ES-I3 (cell line): ENCODE measurements around the gene SEMA3A.

Experiments
- H3K36me3 ChIP-seq: 2 replicates; pipeline ENCODE4 v1.6.1; 2013; ENCODE audit warnings: mild to moderate bottlenecking, low read length, control low read depth, moderate library complexity; ENCODE audit not compliant: insufficient read depth
- H3K4me1 ChIP-seq: 2 replicates; pipeline ENCODE4 v1.6.1; 2013; ENCODE audit warnings: mild to moderate bottlenecking, control low read depth, low read length; ENCODE audit not compliant: insufficient read depth
- H3K9ac ChIP-seq: 2 replicates; pipeline ENCODE4 v1.6.1; 2013; ENCODE audit warnings: low read depth, mild to moderate bottlenecking, low read length, moderate library complexity
- H3K9me3 ChIP-seq: 2 replicates; pipeline ENCODE4 v1.6.1; 2013; ENCODE audit warnings: mild to moderate bottlenecking, low read length, moderate library complexity; ENCODE audit not compliant: control insufficient read depth, insufficient read depth

The SEMA3A gene

GRCh38 chr7:84041649-84042048 is 152.9 kb downstream of the SEMA3A start:
- no peaks in the 10 kb centered on the region for H3K9me3 ChIP-seq
- peaks cover 8% of the 10 kb centered on the region; the same call in 1 of the 2 replicates for H3K4me1 ChIP-seq
- H3K9ac ChIP-seq: no peak overlapping the region
- H3K36me3 ChIP-seq: peaks cover 3% of the 10 kb centered on the region; the same call in 1 of the 2 replicates

DNA sequence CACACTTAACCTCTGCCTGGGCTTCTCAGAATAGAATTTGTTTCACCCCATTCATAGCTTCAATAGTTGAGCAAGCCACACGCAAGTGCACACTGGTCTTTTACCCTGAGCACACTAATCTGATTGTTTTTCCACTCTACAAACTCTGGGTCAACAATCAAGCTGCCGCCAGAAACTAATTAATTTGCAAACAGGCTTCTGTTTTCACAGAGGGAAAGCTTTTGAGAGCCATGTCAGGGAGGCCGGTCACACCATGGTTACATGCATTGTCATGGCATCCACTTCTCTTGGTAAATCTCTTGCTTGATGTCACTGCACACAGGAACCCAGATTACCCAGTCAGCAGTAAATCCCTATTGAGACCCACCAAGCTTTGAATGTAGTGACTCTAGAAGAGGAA is 154.2 kb downstream of the SEMA3A start:
- H3K36me3 ChIP-seq: peaks cover 3% of the 10 kb centered on the region; the same call in 1 of the 2 replicates
- no peak overlapping the region for H3K9ac ChIP-seq
- H3K9me3 ChIP-seq: no peaks in the 10 kb centered on the region
- H3K4me1 ChIP-seq: peaks cover 8% of the 10 kb centered on the region; the same call in 1 of the 2 replicates

DNA sequence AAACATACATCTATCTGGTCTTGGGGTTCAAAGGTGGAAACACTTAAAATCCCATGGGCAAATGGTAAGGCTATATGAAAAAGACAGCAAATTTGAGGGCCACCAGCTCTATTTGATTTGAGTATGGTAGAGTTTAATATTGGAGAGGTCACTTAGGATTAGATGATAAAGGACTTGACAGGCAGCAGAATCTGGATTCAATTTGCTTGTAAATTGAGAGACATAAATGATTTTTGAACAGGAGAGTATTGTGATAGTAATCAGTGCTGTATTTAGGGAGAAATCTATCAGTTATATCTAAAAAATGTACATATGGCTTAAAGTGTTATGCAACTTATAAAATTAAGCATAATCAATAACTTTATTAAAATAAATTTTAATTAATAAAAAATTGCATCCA is 155.2 kb downstream of the SEMA3A start:
- H3K4me1 ChIP-seq: peaks cover 8% of the 10 kb centered on the region; the same call in 1 of the 2 replicates
- H3K9me3 ChIP-seq: no peaks in the 10 kb centered on the region
- H3K36me3 ChIP-seq: no peaks in the 10 kb centered on the region
- H3K9ac ChIP-seq: no peak overlapping the region

DNA sequence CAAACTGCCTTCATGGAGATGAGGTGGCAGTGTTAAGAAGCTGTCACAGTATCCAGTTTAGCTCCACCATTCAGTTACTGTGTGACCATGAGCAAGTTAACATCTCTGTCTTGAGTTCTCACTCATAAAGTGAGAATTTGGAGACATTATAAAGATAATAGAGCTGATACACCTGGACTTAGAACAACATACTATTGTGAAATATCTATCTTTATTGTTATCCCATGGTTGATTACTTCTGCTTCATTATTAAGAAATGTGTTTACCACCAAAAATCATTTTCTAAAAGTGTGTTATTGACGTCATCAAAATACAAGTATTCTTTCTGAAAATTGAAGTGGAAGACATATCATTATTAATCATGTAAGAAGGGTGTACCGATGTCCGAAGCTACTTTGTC is 166.9 kb downstream of the SEMA3A start:
- Histone ChIP-seq H3K4me1 (peaks cover 6% of the 10 kb centered on the region; the same call in 1 of the 2 replicates), H3K9ac (no peak overlapping the region), H3K36me3 (no peaks in the 10 kb centered on the region), H3K9me3 (no peaks in the 10 kb centered on the region)

GRCh38 chr7:84025332-84025927 is 169.2 kb downstream of the SEMA3A start:
- H3K9me3 ChIP-seq: no peaks in the 10 kb centered on the region
- H3K36me3 ChIP-seq: no peaks in the 10 kb centered on the region
- H3K4me1 ChIP-seq: peaks cover 6% of the 10 kb centered on the region; the same call in 1 of the 2 replicates
- H3K9ac ChIP-seq: no peak overlapping the region

GRCh38 chr7:84022684-84023308 is 171.8 kb downstream of the SEMA3A start:
- no peaks in the 10 kb centered on the region for H3K9me3 ChIP-seq
- H3K9ac ChIP-seq: no peak overlapping the region
- H3K4me1 ChIP-seq: peaks cover 8% of the 10 kb centered on the region; the same call in 1 of the 2 replicates

DNA sequence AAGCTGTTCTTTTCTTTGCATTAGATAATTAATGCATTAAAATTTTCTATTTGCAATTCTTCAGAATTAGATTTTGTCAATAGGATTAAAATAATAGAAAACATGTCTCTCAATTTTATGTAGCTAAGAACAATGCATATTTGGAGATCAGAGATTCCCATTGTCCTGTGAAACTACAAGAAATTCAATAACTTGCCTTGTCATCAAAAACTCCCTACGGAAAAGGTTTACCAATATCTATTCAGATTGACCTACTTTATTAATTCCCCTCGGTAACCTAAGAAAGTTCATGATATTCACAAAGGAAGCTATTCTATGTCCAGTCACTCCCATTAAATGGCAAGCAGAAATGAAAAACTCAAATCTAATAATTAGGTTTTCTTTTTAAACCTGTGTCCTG is 172.6 kb downstream of the SEMA3A start:
- Histone ChIP-seq H3K9ac (no peak overlapping the region), H3K36me3 (no peaks in the 10 kb centered on the region), H3K4me1 (peaks cover 13% of the 10 kb centered on the region), H3K9me3 (no peaks in the 10 kb centered on the region)

More at GRCh38 chr7:84022684-84023308, 171.8 kb downstream of the SEMA3A start:
- no peaks in the 10 kb centered on the region for H3K36me3 ChIP-seq

GRCh38 chr7:84021292-84021908 is 173.2 kb downstream of the SEMA3A start:
- Histone ChIP-seq H3K9me3 (no peaks in the 10 kb centered on the region), H3K4me1 (peaks cover 13% of the 10 kb centered on the region), H3K36me3 (no peaks in the 10 kb centered on the region), H3K9ac (no peak overlapping the region)

DNA sequence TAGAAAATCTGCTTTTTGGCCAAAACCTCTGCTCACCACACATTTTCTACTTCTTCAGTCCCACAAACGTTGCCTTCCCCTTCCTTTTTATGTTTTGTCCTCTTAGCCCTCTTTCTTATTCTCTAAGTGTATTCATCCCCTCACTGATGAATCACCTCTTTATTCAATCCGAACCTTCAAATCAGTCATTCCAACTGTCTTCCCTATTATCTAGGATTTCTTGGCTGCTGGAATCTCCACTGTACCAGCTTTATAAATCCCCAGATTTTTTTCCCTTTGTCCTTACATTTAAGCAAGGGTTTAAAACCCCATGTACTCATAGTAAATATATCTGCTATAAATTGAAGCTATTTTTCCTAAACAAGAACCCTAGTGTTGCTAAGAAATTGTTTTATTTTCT is 176.9 kb downstream of the SEMA3A start:
- Histone ChIP-seq H3K4me1 (peaks cover 12% of the 10 kb centered on the region; the same call in 1 of the 2 replicates), H3K36me3 (no peaks in the 10 kb centered on the region), H3K9ac (no peak overlapping the region), H3K9me3 (no peaks in the 10 kb centered on the region)

- peaks cover 12% of the 10 kb centered on the region; the same call in 1 of the 2 replicates for H3K4me1 ChIP-seq
- H3K9ac ChIP-seq: no peak overlapping the region
- H3K9me3 ChIP-seq: no peaks in the 10 kb centered on the region
- no peaks in the 10 kb centered on the region for H3K36me3 ChIP-seq
Observed at GRCh38 chr7:84013616-84014240, 180.9 kb downstream of the SEMA3A start.

- no peak overlapping the region for H3K9ac ChIP-seq
- no peaks in the 10 kb centered on the region for H3K9me3 ChIP-seq
- no peaks in the 10 kb centered on the region for H3K36me3 ChIP-seq
- H3K4me1 ChIP-seq: peaks cover 5% of the 10 kb centered on the region; the same call in 1 of the 2 replicates
Observed at GRCh38 chr7:84009782-84010181, 184.8 kb downstream of the SEMA3A start.

GRCh38 chr7:84009051-84009450 is 185.5 kb downstream of the SEMA3A start:
- H3K9ac ChIP-seq: no peak overlapping the region
- no peaks in the 10 kb centered on the region for H3K9me3 ChIP-seq
- peaks cover 4% of the 10 kb centered on the region; the same call in 1 of the 2 replicates for H3K4me1 ChIP-seq
- no peaks in the 10 kb centered on the region for H3K36me3 ChIP-seq

- Histone ChIP-seq H3K9ac (no peak overlapping the region), H3K36me3 (no peaks in the 10 kb centered on the region), H3K9me3 (no peaks in the 10 kb centered on the region), H3K4me1 (peaks cover 4% of the 10 kb centered on the region; the same call in 1 of the 2 replicates)
Observed at GRCh38 chr7:84003191-84003590, 191.4 kb downstream of the SEMA3A start.

DNA sequence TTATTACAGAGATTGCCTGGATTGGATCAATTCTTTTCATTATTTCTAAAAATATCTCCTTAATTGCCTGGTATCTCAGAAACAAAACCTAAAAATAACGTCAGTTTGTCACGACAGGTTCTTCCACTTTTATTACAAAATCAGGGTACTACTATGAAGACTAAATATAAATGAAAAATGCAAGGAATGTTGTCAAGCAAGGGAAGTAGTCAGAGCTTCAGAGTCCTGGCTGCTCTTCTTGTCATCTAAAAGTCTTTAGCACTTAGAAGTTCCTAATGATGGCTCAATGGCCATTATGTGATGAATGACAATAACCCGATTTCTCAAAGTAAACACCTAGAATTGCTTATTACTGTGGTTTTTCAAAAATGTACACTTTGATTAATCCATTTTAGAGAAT is 192.2 kb downstream of the SEMA3A start:
- H3K9ac ChIP-seq: no peak overlapping the region
- H3K36me3 ChIP-seq: no peaks in the 10 kb centered on the region
- peaks cover 4% of the 10 kb centered on the region; the same call in 1 of the 2 replicates for H3K4me1 ChIP-seq
- H3K9me3 ChIP-seq: no peaks in the 10 kb centered on the region
